ENCODE measurements around the gene GAPVD1. TPM values are rescaled to one million over a fixed set of nuclear protein-coding genes. Genes with fewer than 3 reads are reported as not detected.
A peak's percentile ranks its signal among the peaks of the same experiment; 100 is the strongest.

The GAPVD1 gene

GRCh38 chr9:125415583-125416460, 154.2 kb downstream of the GAPVD1 start:
- Histone ChIP-seq H3K27me3 (ENCODE audit: control insufficient read depth in 1 of 2, insufficient read depth in 1 of 2, low read length in 2 of 2) (peaks cover 0 to 5% of the 10 kb centered on the region in 2 experiments), H3K14ac (ENCODE audit: low read length in 2 of 2) (peak overlapping the region in 1 of 2 experiments; percentile 18), H2AFZ (ENCODE audit: low read depth, low read length) (no peak overlapping the region), H4K91ac (ENCODE audit: low read length) (no peak overlapping the region), H3K36me3 (ENCODE audit: control insufficient read depth in 1 of 2, insufficient read depth in 2 of 2, low read depth in 1 of 2, low read length in 2 of 2) (no peaks in the 10 kb centered on the region), H3K4me1 (ENCODE audit: control insufficient read depth, insufficient read depth, low read depth, low read length) (no peaks in the 10 kb centered on the region), H3K4ac (ENCODE audit: low read depth in 1 of 2, low read length in 2 of 2) (no peak overlapping the region), H2AK5ac (ENCODE audit: low read length, severe bottlenecking) (no peak overlapping the region), H3K9me3 (ENCODE audit: control insufficient read depth, low read length) (no peaks in the 10 kb centered on the region), H3K4me2 (ENCODE audit: low read length, poor library complexity, severe bottlenecking) (no peak overlapping the region), H2BK5ac (ENCODE audit: low read depth, low read length, poor library complexity, severe bottlenecking) (no peak overlapping the region), H3K9ac (ENCODE audit: low read length) (no peak overlapping the region), H2BK120ac (ENCODE audit: low read depth, low read length) (no peak overlapping the region), H3K23ac (ENCODE audit: low read length in 2 of 2) (no peak overlapping the region), H3K4me3 (ENCODE audit: insufficient read depth in 1 of 2, low read depth in 1 of 2, low read length in 2 of 2) (no peak overlapping the region), H3K79me1 (replicated peaks; ENCODE audit: low read length, poor library complexity, severe bottlenecking) (no peaks in the 10 kb centered on the region), H4K8ac (ENCODE audit: low read length) (no peak overlapping the region), H3K27ac (ENCODE audit: low read length, poor library complexity, severe bottlenecking) (no peak overlapping the region), H2BK12ac (ENCODE audit: low read length in 2 of 2) (no peak overlapping the region), H2BK15ac (ENCODE audit: low read depth, poor library complexity, severe bottlenecking) (no peak overlapping the region), H3K18ac (ENCODE audit: low read depth in 1 of 2, low read length in 2 of 2) (peak overlapping the region in 1 of 2 experiments; percentile 41)
- 89% methylated on average over 23 of the region's 23 CpGs for WGBS
- DNase-seq = no peak

GRCh38 chr9:125416517-125416916, 154.9 kb downstream of the GAPVD1 start:
- Histone ChIP-seq H3K4me1 (ENCODE audit: control insufficient read depth, insufficient read depth, low read depth, low read length) (no peaks in the 10 kb centered on the region), H3K79me1 (replicated peaks; ENCODE audit: low read length, poor library complexity, severe bottlenecking) (no peaks in the 10 kb centered on the region), H2BK12ac (ENCODE audit: low read length in 2 of 2) (no peak overlapping the region), H2AK5ac (ENCODE audit: low read length, severe bottlenecking) (no peak overlapping the region), H2BK120ac (ENCODE audit: low read depth, low read length) (no peak overlapping the region), H3K27ac (ENCODE audit: low read length, poor library complexity, severe bottlenecking) (no peak overlapping the region), H3K27me3 (ENCODE audit: control insufficient read depth in 1 of 2, insufficient read depth in 1 of 2, low read length in 2 of 2) (no peaks in the 10 kb centered on the region), H4K91ac (ENCODE audit: low read length) (no peak overlapping the region), H3K9me3 (ENCODE audit: control insufficient read depth, low read length) (no peaks in the 10 kb centered on the region), H3K4me2 (ENCODE audit: low read length, poor library complexity, severe bottlenecking) (no peak overlapping the region), H3K14ac (ENCODE audit: low read length in 2 of 2) (no peak overlapping the region), H2BK15ac (ENCODE audit: low read depth, poor library complexity, severe bottlenecking) (no peak overlapping the region), H2AFZ (ENCODE audit: low read depth, low read length) (no peak overlapping the region), H3K23ac (ENCODE audit: low read length in 2 of 2) (no peak overlapping the region), H3K18ac (ENCODE audit: low read depth in 1 of 2, low read length in 2 of 2) (no peak overlapping the region), H2BK5ac (ENCODE audit: low read depth, low read length, poor library complexity, severe bottlenecking) (no peak overlapping the region), H3K36me3 (ENCODE audit: control insufficient read depth in 1 of 2, insufficient read depth in 2 of 2, low read depth in 1 of 2, low read length in 2 of 2) (no peaks in the 10 kb centered on the region), H3K4me3 (ENCODE audit: insufficient read depth in 1 of 2, low read depth in 1 of 2, low read length in 2 of 2) (no peak overlapping the region), H4K8ac (ENCODE audit: low read length) (no peak overlapping the region), H3K9ac (ENCODE audit: low read length) (no peak overlapping the region), H3K4ac (ENCODE audit: low read depth in 1 of 2, low read length in 2 of 2) (no peak overlapping the region)
- DNase-seq = no peak
- 95% methylated on average over 8 of the region's 8 CpGs for WGBS

Small RNAs within 50 kb of the gene (small RNA-seq; reads per million reads assigned to genes)
- gene AL354710.1 (ENCODE audit: low read depth) (not detected), gene RNU6-1020P (ENCODE audit: low read depth) (not detected)

Data from mesenchymal stem cell (in vitro differentiated cells and primary cell).